Lower lobe of right lung (tissue), 2 donors: Measurements from ENCODE around the gene RNF113B. TPM values are rescaled to one million over a fixed set of nuclear protein-coding genes. Genes with fewer than 3 reads are reported as not detected.

Experiments used
- ATAC-seq, 2 donors: fragments of 200-7000 bp; cut with Tn5 transposase; one replicate each; pipeline ENCODE4 v1.9.1; 2020 to 2022; ENCODE audit warnings: mild to moderate bottlenecking in 2 of 2, moderate library complexity in 2 of 2
- DNase-seq: peaks from one replicate; pipeline ENCODE4 v3.0.0-alpha.2; 2020
- H3K27ac ChIP-seq: fragments of 200-600 bp; one replicate; pipeline ENCODE4 v1.8.0; 2022
- H3K27me3 ChIP-seq: fragments of 200-600 bp; one replicate; pipeline ENCODE4 v1.8.0; 2022; ENCODE audit warnings: low read depth
- H3K36me3 ChIP-seq: fragments of 200-600 bp; one replicate; pipeline ENCODE4 v1.8.0; 2022; ENCODE audit warnings: mild to moderate bottlenecking
- H3K4me1 ChIP-seq: fragments of 200-600 bp; one replicate; pipeline ENCODE4 v1.8.0; 2022
- H3K4me3 ChIP-seq: fragments of 200-600 bp; one replicate; pipeline ENCODE4 v1.8.0; 2022; ENCODE audit warnings: mild to moderate bottlenecking
- H3K9me3 ChIP-seq: fragments of 200-600 bp; one replicate; pipeline ENCODE4 v1.8.0; 2022
- CTCF ChIP-seq: fragments of 200-600 bp; IDR thresholded peaks from one replicate; pipeline ENCODE4 v1.8.0; 2022; ENCODE audit warnings: antibody characterized with exemption, mild to moderate bottlenecking
- intact Hi-C: fragments of 100-400 bp; cut with DNase I; formaldehyde crosslinking; loops from one replicate; pipeline ENCODE4 v1.11.0; 2022
- total RNA-seq: library from RNA; stranded (reverse); fragmentation: NEBNext Ultra II Directional; extraction: Animal tissue kit (Norgen Biotek cat#: 25700); gene quantifications from one replicate; pipeline ENCODE4 v1.2.1, GENCODE V29; 2021
- donor health status: DM: no; HTN: yes; CAD: no; lungs with severe emphysema.

RNF113B gene
- total RNA-seq, 1 donor from 2014 or later: not detected

DNA sequence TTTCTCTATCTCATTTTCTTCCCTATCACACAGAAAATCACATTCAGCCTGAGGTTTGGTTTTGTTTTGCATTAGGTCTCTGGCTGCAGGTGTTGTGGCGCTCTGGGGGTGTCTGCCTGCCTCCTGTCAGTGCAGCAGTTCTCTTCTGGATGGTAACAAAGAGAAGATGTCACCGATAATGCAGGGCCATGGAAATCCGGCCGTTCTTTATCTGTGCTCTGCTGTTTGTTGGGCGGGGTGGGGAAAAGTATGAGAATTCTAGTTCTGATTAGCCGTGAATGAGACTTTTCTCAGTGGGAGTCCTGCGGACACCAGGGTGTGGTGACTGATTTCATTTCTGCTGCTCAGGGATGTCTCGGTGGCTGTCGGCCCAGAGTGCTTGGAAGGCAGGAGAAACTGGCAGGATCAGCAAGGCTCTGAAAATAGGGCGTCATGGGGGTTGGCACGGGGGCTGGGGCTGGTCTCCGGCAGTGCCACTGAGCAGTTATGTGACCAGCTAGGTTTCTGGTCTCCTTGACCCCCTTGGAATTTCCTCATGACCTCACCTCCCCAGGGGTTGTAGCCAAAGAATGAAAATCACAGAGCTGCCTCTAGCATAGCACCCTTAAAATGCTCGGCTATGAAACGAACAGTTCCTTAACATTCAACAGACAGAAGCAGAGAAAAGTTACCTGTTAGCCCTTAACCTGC is 5.0 kb downstream of the RNF113B start:
- Histone ChIP-seq H3K27me3 (no peaks in the 10 kb centered on the region), H3K9me3 (no peaks in the 10 kb centered on the region), H3K4me3 (peak overlapping the region; percentile 14), H3K27ac (peak overlapping the region; percentile 79), H3K36me3 (no peaks in the 10 kb centered on the region), H3K4me1 (peaks cover 43% of the 10 kb centered on the region)
- intact Hi-C loops: no loop called here
- no peak for TF ChIP-seq CTCF
- DNase-seq: no peak
- peak; percentile 71 to 76 for ATAC-seq

DNA sequence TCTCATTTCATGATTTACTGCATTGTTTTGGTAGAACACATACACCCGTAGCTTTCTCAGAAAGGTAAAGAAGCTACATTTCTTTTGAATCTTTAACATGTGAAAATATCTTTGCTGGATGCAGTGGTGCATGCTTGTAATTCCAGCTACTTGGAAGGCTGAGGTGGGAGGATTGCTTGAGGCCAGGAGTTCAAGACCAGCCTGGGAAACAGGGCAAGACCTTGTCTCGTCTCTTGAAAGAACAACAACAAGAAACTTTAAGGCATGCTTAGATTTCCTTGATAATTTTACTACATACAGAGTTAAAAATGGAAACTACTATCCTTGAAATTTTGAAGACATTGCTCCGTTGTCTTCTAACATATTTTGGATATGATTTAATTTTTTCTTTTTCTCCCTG is 7.7 kb downstream of the RNF113B start:
- no peak for DNase-seq
- intact Hi-C loops: no loop called here
- ATAC-seq: no peak
- H3K27ac ChIP-seq: no peak overlapping the region
- H3K27me3 ChIP-seq: no peaks in the 10 kb centered on the region
- H3K4me3 ChIP-seq: no peak overlapping the region
- no peak for TF ChIP-seq CTCF
- peaks cover 36% of the 10 kb centered on the region for H3K4me1 ChIP-seq
- H3K9me3 ChIP-seq: no peaks in the 10 kb centered on the region
- no peaks in the 10 kb centered on the region for H3K36me3 ChIP-seq

GRCh38 chr13:98162935-98163334 is 14.1 kb downstream of the RNF113B start:
- Histone ChIP-seq H3K27me3 (no peaks in the 10 kb centered on the region), H3K27ac (no peak overlapping the region), H3K9me3 (no peaks in the 10 kb centered on the region), H3K4me3 (no peak overlapping the region), H3K36me3 (no peaks in the 10 kb centered on the region), H3K4me1 (no peaks in the 10 kb centered on the region)
- intact Hi-C loops: no loop called here
- ATAC-seq (no peak), DNase-seq (no peak)
- no peak for TF ChIP-seq CTCF

- Histone ChIP-seq H3K27ac (no peak overlapping the region), H3K9me3 (no peaks in the 10 kb centered on the region), H3K36me3 (no peaks in the 10 kb centered on the region), H3K4me1 (peaks cover 9% of the 10 kb centered on the region), H3K27me3 (no peaks in the 10 kb centered on the region), H3K4me3 (no peak overlapping the region)
- no peak for DNase-seq
- intact Hi-C loops: no loop called here
- ATAC-seq: no peak
- no peak for TF ChIP-seq CTCF
These were observed 18.7 kb downstream of the RNF113B start for GRCh38 chr13:98158172-98158899.

DNA sequence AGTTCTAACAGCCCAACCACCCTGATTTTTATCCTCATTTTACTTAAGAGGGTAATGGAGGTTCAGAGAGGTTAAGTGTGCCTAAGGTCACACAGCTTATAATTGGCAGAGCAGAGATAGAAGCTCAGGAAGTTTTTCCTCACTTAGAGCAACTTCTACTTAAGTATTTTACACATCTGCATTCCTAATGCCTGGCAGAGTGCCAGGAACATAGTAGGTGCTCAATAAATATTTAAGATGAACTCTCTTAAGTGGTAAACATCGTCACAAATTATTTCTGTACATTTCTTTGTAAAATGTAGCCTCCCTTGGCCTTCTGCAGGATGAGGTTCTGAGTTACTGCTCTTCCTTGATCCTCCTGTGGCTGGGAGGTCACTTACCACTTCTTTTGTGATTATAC is 19.5 kb downstream of the RNF113B start:
- Histone ChIP-seq H3K4me1 (peaks cover 9% of the 10 kb centered on the region), H3K9me3 (no peaks in the 10 kb centered on the region), H3K27ac (no peak overlapping the region), H3K27me3 (no peaks in the 10 kb centered on the region), H3K36me3 (no peaks in the 10 kb centered on the region), H3K4me3 (no peak overlapping the region)
- ATAC-seq (no peak), DNase-seq (no peak)
- no peak for TF ChIP-seq CTCF
- intact Hi-C loops: no loop called here
